Thyroid gland (tissue), 4 donors: ENCODE data around the gene BTRC.

Source experiments
- CTCF ChIP-seq, 6 experiments: fragments of 200-600 bp in 3 of 6; fragments of 450-650 bp in 3 of 6; sonication (generic) in 3 of 6; IDR thresholded peaks; one replicate each; pipeline ENCODE4 v1.5.1; 2016 to 2019; ENCODE audit warnings: antibody characterized with exemption in 6 of 6, mild to moderate bottlenecking in 2 of 6, inconsistent platforms in 1 of 6, moderate library complexity in 1 of 6
- POLR2A ChIP-seq, 2 donors: fragments of 450-650 bp; IDR thresholded peaks; one replicate each; pipeline ENCODE4 v1.6.1; 2017; ENCODE audit warnings: antibody characterized with exemption in 2 of 2, mild to moderate bottlenecking in 2 of 2, moderate library complexity in 1 of 2

- TF ChIP-seq CTCF (IDR thresholded peaks at IDR 0.05) (no peak), POLR2A (IDR thresholded peaks at IDR 0.05) (no peak)
These were observed 98.2 kb downstream of the BTRC start for GRCh38 chr10:101452176-101452575.
